ENCODE measurements around the gene PZP. TPM values are rescaled to one million over a fixed set of nuclear protein-coding genes. Genes with fewer than 3 reads are reported as not detected.

Gene PZP
- total and polyA plus RNA-seq, 9 of the 15 experiments (the other 6 are each of a cell fraction or from before 2014, with no cell fraction given) = 0.01 TPM; not detected in 8

DNA sequence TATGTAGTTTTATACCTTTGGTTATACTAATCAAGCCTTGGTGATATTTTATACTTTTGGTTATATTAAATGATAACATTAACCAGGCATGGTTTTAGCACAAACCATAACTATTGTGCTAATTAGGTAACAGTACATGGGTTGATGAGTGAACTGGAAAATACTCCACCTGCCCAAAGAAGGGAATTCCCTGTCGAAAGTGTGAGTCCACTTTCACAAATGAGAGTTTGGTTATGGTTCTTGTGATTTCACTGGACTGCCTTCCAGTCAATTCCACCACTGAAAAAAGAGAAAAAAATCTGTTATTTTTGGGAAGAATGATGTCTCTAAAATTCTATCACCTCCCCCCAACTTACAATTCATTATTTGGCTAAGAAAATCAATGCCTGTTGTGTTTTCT, 102.1 kb downstream of the PZP start:
- Histone ChIP-seq H3K79me2 (ENCODE audit: control insufficient read depth, insufficient read depth, low read length) (no peaks in the 10 kb centered on the region), H3K27ac (ENCODE audit: extremely low read depth, low read depth, low read length) (no peak overlapping the region), H3K4me1 (replicated peaks in 1 of 2; ENCODE audit: control insufficient read depth in 2 of 2, insufficient read depth in 2 of 2, low read length in 2 of 2) (no peaks in the 10 kb centered on the region), H2AFZ (ENCODE audit: low read depth, low read length) (no peak overlapping the region), H3K36me3 (ENCODE audit: control insufficient read depth, insufficient read depth, low read length) (no peaks in the 10 kb centered on the region), H3K9me1 (ENCODE audit: control insufficient read depth, insufficient read depth, low read length) (no peaks in the 10 kb centered on the region), H3K27me3 (ENCODE audit: control insufficient read depth in 2 of 2, insufficient read depth in 2 of 2, low read length in 2 of 2) (peaks cover 0 to 2% of the 10 kb centered on the region in 2 experiments; a peak in 1 of 5 replicates), H3K4me2 (ENCODE audit: insufficient read depth, low read length) (no peak overlapping the region), H3K9ac (ENCODE audit: insufficient read depth in 1 of 2, low read depth in 2 of 2, low read length in 2 of 2) (no peak overlapping the region), H4K20me1 (replicated peaks; ENCODE audit: control insufficient read depth, insufficient read depth, low read length) (no peaks in the 10 kb centered on the region), H3K4me3 (no peak overlapping the region), H3K9me3 (replicated peaks; ENCODE audit: control insufficient read depth, insufficient read depth, low read depth, low read length) (no peaks in the 10 kb centered on the region)
- TF ChIP-seq RAD21 (CRISPR knock-in tag; conservative IDR thresholded peaks at IDR 0.05 in 1 of 2, IDR thresholded peaks at IDR 0.05 in 1 of 2) (no peak), RBM17 (IDR thresholded peaks at IDR 0.05; ENCODE audit: borderline replicate concordance, low read depth, low read length) (no peak), ZNF780A (CRISPR knock-in tag; IDR thresholded peaks at IDR 0.05) (no peak), ZNF224 (CRISPR knock-in tag; IDR thresholded peaks at IDR 0.05) (no peak), ZNF282 (CRISPR knock-in tag; IDR thresholded peaks at IDR 0.05) (no peak), HDAC2 (IDR thresholded peaks at IDR 0.05) (no peak), THAP7 (CRISPR knock-in tag; IDR thresholded peaks at IDR 0.05) (no peak), PTRF (tag; IDR thresholded peaks at IDR 0.05) (no peak), ZNF354B (CRISPR knock-in tag; IDR thresholded peaks at IDR 0.05) (no peak)
- TF ChIP-seq, protein P1, sequence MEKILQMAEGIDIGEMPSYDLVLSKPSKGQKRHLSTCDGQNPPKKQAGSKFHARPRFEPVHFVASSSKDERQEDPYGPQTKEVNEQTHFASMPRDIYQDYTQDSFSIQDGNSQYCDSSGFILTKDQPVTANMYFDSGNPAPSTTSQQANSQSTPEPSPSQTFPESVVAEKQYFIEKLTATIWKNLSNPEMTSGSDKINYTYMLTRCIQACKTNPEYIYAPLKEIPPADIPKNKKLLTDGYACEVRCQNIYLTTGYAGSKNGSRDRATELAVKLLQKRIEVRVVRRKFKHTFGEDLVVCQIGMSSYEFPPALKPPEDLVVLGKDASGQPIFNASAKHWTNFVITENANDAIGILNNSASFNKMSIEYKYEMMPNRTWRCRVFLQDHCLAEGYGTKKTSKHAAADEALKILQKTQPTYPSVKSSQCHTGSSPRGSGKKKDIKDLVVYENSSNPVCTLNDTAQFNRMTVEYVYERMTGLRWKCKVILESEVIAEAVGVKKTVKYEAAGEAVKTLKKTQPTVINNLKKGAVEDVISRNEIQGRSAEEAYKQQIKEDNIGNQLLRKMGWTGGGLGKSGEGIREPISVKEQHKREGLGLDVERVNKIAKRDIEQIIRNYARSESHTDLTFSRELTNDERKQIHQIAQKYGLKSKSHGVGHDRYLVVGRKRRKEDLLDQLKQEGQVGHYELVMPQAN (IDR thresholded peaks at IDR 0.05; ENCODE audit: borderline replicate concordance) = no peak
- ChIA-PET POLR2A (no interaction called here), CTCF (ENCODE audit: low intra/inter-chr PET ratio) (no interaction called here)
- ATAC-seq (no peak), FAIRE-seq (no peak), DNase-seq (ENCODE audit: extremely low read depth in 1 of 4, low spot score in 3 of 4) (no peak)
- BruUV-seq (replicated peaks) = no TSS peak
- intact Hi-C loops (cut with micrococcal nuclease) = no loop called here
- WGBS (ENCODE audit: insufficient coverage, low coverage, missing lambda C conversion rate) = 0% methylated on average over 1 of the region's 1 CpG
- in situ Hi-C loops (cut with MboI) = no loop called here
